Mesodermal cell (in vitro differentiated cells): Measurements from ENCODE around the gene RAMP1.

ENCODE experiments used
- H3K27ac ChIP-seq: 2 replicates; pipeline ENCODE4 v1.7.0; 2013; ENCODE audit warnings: mild to moderate bottlenecking, low read depth, low read length, moderate library complexity; ENCODE audit not compliant: severe bottlenecking
- H3K36me3 ChIP-seq: 2 replicates; pipeline ENCODE4 v1.7.1; 2013; ENCODE audit warnings: mild to moderate bottlenecking, low read length, moderate library complexity; ENCODE audit not compliant: control insufficient read depth, insufficient read depth
- H3K4me1 ChIP-seq: one replicate; pipeline ENCODE4 v1.7.1; 2013; ENCODE audit warnings: mild to moderate bottlenecking, low read length; ENCODE audit not compliant: insufficient read depth, control insufficient read depth, poor library complexity, severe bottlenecking
- H3K4me3 ChIP-seq: 2 replicates; pipeline ENCODE4 v1.7.0; 2013; ENCODE audit warnings: low read length, control low read depth, mild to moderate bottlenecking; ENCODE audit not compliant: insufficient read depth, poor library complexity, severe bottlenecking; ENCODE audit errors: extremely low read depth
- H3K9me3 ChIP-seq: 2 replicates; pipeline ENCODE4 v1.7.1; 2013; ENCODE audit warnings: mild to moderate bottlenecking, low read length, moderate library complexity; ENCODE audit not compliant: control insufficient read depth
- WGBS, 2 experiments: methylation state at CpG; one replicate each; pipeline ENCODE4 v1.1.5; 2013; ENCODE audit warnings: missing lambda C conversion rate in 2 of 2; ENCODE audit not compliant: insufficient coverage in 2 of 2; 5-methylcytosine and 5-hydroxymethylcytosine counted together

Gene RAMP1

DNA sequence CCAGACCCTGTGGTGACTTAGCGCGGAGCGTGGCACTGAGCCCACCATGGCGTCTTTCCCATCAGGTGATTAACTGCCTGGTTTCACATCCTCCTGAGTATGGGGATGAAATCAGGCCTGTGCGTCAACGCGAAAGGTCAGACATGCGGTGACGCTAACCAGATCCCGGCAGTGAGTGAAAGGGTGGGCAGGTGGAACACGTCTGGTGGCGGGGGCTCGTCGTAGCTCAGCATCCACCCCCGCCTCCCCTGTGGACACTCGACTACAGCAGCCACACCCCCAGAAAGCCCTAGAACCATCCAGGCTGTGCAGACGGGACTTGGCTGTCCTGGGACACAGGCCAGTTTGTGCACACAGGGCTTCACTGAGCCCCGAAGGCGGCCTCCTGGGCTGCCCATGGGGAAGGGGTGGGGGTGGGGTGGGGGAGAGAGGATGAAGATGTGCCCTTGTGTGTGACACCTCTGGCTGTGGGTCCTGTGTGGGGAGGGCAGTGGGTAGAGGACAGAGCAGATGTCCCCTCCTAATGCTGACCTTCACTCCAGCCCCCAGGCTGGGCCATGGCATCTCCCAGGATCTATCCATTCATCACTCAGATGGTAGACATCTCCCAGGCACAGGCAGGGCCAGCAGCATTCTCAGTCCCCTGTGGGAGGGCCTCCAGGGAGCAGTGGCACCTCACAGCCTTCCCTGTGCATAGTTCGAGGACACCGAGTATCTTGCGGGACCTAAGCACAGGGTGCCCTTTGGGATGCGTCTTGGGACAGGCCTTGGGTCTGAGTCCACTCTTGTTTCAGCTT lies 27.5 kb downstream of the RAMP1 start:
- no peaks in the 10 kb centered on the region for H3K4me1 ChIP-seq
- no peaks in the 10 kb centered on the region for H3K36me3 ChIP-seq
- WGBS, 2 experiments, result 92 to 96% methylated on average over 11 to 21 of the region's 23 CpGs
- H3K4me3 ChIP-seq, result no peak overlapping the region
- H3K9me3 ChIP-seq, result no peaks in the 10 kb centered on the region
- H3K27ac ChIP-seq, result no peak overlapping the region

DNA sequence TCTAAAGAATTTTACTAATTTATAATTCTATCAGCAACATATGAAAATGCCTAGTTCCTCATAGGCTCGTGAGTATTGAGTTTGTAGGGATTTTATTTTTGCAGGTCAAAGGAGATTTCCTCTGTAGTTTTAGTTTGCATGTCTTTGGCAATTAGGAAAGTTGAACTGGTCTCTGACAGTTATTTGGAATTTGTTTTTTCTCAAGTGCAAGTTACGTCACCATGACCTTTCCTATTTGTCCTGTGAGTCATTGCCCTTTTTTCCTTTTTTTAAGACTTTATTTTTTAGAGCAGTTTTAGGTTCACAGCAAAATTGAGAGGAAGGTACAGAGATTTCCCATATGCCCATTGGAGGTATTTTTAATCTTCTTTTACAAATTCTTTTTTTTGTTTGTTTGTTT lies 29.0 kb downstream of the RAMP1 start:
- Histone ChIP-seq H3K27ac (no peak overlapping the region), H3K9me3 (no peaks in the 10 kb centered on the region), H3K4me3 (no peak overlapping the region), H3K4me1 (no peaks in the 10 kb centered on the region), H3K36me3 (no peaks in the 10 kb centered on the region)
- 80% methylated on average over 1 of the region's 2 CpGs; no CpG with 5 or more reads in 1 of the 2 experiments for WGBS, 2 experiments

DNA sequence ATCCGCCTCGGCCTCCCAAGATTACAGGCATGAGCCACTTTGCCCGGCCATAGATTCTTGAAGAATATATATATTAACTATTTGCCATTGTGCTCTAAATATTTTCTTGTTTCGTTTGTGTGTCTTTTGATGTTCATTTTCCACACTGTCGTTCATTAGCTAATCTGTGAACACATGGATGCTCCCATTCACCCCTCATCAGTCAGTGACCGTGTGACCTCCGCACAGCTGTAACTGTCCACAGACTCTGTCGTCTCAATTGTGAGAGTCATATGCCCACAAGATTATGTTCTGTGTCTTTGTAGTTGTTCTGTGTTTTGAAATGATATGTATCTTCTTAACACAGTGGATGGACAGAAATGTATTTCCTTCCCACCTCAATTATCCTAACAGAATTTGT lies 29.6 kb downstream of the RAMP1 start:
- 100% methylated on average over 1 to 3 of the region's 8 CpGs for WGBS, 2 experiments
- Histone ChIP-seq H3K9me3 (no peaks in the 10 kb centered on the region), H3K4me1 (no peaks in the 10 kb centered on the region), H3K4me3 (no peak overlapping the region), H3K36me3 (no peaks in the 10 kb centered on the region), H3K27ac (no peak overlapping the region)

DNA sequence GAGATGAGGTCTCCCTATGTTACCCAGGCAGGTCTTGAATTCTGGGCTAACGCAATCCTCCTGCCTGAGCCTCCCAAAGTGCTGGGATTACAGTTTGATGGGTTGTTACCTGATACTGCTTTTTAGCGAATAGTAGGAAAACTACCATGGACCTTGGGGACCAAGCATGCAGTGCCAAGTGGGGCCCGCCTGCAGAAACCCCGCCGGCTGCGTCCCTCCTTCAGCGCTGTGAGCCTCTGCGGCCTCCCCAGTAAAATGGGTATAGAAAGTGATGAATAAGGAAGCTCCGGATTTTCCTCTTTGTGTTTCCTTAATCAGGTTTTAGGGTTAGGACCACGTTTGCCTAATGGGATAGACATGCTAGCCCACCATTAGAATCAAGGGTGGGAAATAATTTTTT lies 30.4 kb downstream of the RAMP1 start:
- no peaks in the 10 kb centered on the region for H3K36me3 ChIP-seq
- 91 to 94% methylated on average over 6 to 10 of the region's 10 CpGs for WGBS, 2 experiments
- H3K4me1 ChIP-seq, result no peaks in the 10 kb centered on the region
- no peak overlapping the region for H3K4me3 ChIP-seq
- no peaks in the 10 kb centered on the region for H3K9me3 ChIP-seq
- no peak overlapping the region for H3K27ac ChIP-seq

DNA sequence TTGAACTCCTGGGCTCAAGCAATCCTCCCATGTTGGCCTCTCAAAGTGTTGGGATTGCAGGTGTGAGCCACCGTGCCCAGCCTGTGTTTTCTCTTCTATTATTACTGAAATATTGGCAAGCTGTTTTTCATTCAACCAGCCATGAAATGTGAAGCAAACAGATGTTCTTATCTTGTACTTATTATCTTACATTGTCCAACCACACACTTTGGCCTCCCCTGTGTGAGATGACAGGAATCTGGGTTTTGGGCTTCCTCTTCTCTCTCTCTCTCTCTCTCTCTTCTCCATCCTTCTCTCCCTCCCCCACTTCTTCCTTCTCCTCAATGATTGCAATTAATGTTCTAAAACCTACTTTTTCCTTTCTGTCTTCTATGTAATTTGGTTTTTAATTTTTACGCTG lies 33.1 kb downstream of the RAMP1 start:
- Histone ChIP-seq H3K36me3 (no peaks in the 10 kb centered on the region), H3K4me1 (peaks cover 14% of the 10 kb centered on the region), H3K4me3 (no peak overlapping the region), H3K27ac (no peak overlapping the region), H3K9me3 (no peaks in the 10 kb centered on the region)
- WGBS, 2 experiments, result no CpG with 5 or more reads among the region's 2 CpGs

DNA sequence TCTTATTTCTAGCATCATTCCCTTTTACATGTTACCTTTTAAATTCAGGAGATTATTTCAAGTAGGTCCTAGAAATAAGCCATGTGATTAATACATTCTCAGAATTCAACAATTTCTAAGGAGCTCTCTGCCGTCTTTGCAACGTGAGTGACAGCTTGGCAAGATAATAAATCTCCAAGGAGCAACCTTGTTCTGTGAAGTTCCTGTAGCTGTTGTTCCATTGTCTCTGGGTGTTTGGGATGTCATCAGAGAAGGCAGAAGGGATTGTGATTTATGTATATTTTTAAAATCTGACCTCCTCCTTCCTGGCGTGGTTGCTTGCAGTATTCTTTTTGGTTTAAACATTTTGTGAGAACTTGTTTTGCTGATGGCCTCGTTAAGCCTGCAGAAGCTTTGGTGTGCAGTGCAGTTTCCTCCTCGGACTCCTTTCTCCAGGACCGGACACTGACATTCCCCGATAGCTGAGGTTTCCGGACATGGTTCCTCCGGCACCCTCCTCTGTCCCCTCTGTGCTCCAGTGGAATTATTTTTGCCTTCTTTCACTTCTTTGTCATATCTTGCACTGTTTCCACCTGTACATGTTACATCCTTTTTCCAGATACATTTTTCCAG lies 33.7 kb downstream of the RAMP1 start:
- H3K27ac ChIP-seq, result no peak overlapping the region
- H3K4me1 ChIP-seq, result peaks cover 14% of the 10 kb centered on the region
- no peaks in the 10 kb centered on the region for H3K9me3 ChIP-seq
- 95 to 96% methylated on average over 6 to 7 of the region's 9 CpGs for WGBS, 2 experiments
- no peaks in the 10 kb centered on the region for H3K36me3 ChIP-seq
- no peak overlapping the region for H3K4me3 ChIP-seq

DNA sequence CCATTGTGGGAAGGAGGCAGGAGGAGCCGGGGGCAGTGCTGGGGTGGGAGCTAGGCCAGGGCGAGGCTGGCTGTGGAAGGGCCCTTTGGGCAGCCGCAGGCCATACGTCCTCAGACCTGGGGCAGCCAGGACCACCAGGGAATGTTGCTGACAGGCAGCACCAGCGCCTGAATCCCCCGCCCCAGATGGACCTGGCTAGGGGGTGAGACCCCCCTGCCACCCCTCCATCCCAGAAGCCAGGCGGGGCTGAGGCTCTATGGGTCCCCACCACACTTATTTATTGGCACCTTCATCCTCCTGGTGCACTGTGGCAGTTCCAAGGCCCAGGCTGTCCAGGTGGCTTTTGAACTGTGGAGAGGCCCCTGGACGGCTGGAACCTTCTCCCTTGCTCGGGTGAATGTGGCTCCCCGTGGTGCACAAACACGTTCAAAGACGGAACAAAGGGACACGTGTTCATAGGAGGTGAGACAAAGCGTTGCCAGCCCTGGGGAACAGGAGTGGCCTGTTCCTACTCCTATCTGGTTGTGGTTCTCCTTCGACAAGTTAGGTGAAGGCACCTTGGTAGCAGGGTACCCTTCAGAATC lies 35.1 kb downstream of the RAMP1 start:
- H3K9me3 ChIP-seq, result no peaks in the 10 kb centered on the region
- 94 to 95% methylated on average over 11 to 14 of the region's 15 CpGs for WGBS, 2 experiments
- peaks cover 20% of the 10 kb centered on the region for H3K4me1 ChIP-seq
- no peaks in the 10 kb centered on the region for H3K36me3 ChIP-seq
- H3K27ac ChIP-seq, result no peak overlapping the region
- no peak overlapping the region for H3K4me3 ChIP-seq

DNA sequence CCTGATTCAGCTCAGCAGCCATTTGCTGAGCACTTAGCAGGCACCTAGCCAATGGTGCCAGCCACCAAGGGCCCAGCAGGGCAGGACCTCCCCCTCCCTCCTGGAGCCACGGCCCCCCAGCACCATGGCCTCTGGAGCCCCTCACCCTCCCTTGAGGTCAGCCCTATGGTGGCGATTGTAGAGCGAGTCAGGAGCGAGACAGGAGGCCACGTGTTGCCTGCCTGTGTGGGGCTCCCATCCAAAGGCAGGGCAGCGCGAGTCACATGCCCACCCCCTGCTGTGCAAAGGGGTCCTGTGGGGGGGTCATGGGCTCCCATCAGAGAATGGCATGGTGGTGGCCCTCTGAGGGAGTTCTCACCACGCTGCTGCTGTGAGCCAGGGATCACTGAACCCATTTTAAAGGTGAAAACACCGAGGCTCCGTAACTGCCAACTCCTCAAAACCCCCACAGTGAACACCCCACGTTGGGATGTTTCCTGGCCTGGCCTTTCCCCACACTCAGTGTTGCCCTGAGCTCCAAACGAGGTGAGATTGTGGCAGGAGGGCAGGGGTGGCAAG lies 35.6 kb downstream of the RAMP1 start:
- Histone ChIP-seq H3K27ac (no peak overlapping the region), H3K4me1 (peaks cover 20% of the 10 kb centered on the region), H3K36me3 (no peaks in the 10 kb centered on the region), H3K4me3 (no peak overlapping the region), H3K9me3 (no peaks in the 10 kb centered on the region)
- WGBS, 2 experiments, result 96 to 100% methylated on average over 4 to 9 of the region's 12 CpGs

DNA sequence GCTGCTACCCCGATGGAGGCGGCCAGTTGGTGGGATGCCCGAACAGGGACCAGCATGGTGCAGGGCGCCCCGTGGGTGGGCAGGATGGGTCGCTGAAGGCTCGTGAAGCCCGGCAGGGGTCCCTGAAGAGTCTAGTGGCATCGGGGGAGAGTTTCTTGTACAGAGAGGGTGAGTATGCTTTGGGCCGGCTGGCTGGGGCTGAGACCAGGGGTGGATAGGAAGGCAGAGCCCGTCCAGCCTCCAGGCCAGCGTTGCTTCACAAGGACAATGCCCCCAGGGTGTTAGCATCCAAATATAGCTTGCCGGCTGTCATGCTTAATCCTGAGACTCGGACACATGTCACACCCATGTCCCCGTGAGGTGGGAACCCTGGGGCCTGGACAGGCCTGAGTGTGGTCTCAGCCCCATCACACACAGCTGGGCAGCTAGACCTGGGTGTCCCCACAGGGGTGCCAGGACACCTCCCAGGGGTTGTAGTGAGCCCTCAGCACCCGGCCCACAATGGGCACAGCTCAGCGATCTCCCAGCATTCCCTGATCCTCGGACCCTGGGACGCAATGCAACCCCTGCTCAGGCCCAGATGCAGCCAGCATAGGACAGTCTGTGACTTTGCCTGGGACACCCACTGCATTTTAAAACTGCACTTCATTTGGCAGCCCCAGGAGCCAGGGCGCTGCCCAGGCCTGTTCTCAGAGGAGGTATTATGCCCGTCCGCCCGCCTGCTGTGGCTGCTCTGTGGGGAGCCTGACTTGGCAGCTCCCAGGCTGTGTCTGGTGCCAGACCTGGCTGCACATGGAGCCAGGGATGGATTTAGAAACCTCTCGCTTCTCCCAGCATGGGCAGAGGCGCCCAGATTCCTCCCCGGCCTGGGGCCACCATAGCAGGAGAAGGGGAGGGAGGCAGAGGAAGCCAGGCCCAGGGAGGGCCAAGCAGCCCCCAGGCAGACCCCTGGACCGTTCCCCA lies 36.4 kb downstream of the RAMP1 start:
- H3K36me3 ChIP-seq, result no peaks in the 10 kb centered on the region
- peaks cover 20% of the 10 kb centered on the region for H3K4me1 ChIP-seq
- H3K4me3 ChIP-seq, result no peak overlapping the region
- H3K9me3 ChIP-seq, result no peaks in the 10 kb centered on the region
- 90 to 91% methylated on average over 24 to 25 of the region's 27 CpGs for WGBS, 2 experiments
- no peak overlapping the region for H3K27ac ChIP-seq

DNA sequence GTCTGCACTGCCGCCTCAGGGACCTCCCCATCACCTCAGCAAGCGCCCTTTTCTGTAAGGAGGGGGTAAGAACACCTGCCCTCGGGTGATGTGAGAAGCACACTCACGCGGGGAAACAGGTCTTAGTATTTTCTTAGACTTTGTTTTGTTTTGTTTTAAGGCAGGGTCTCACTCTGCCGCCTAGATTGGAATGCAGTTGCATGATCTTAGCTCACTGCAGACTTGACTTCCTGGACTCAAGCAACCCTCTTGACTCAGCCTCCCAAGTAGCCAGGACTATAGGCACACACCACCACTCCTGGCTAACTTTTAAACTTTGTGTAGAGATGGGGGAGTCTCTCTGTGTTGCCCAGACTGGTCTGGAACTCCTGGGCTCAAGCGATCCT lies 37.1 kb downstream of the RAMP1 start:
- Histone ChIP-seq H3K36me3 (no peaks in the 10 kb centered on the region), H3K4me1 (peaks cover 20% of the 10 kb centered on the region), H3K4me3 (no peak overlapping the region), H3K9me3 (no peaks in the 10 kb centered on the region), H3K27ac (no peak overlapping the region)
- WGBS, 2 experiments, result 83 to 85% methylated on average over 1 to 6 of the region's 7 CpGs
